Measurements from ENCODE around the gene ZNHIT2. TPM values are rescaled to one million over a fixed set of nuclear protein-coding genes. Genes with fewer than 3 reads are reported as not detected.
"Not testable (repeated sequence)": the region's sequence is repeated elsewhere in the genome, so short reads cannot be mapped to it uniquely, and the experiment has no call there.

The ZNHIT2 gene
- 1 to 10 TPM; 6.6 to 8.2 TPM for total RNA-seq
- long read RNA-seq, transcript ZNHIT2-201 (1 exons, 1,306 nt): major isoform, 10 of 10 reads
- long read RNA-seq, partial matches to known transcripts: 0 of 10 reads
- long read RNA-seq, other reads (novel, unspliced or antisense): 0 of 10 reads

DNA sequence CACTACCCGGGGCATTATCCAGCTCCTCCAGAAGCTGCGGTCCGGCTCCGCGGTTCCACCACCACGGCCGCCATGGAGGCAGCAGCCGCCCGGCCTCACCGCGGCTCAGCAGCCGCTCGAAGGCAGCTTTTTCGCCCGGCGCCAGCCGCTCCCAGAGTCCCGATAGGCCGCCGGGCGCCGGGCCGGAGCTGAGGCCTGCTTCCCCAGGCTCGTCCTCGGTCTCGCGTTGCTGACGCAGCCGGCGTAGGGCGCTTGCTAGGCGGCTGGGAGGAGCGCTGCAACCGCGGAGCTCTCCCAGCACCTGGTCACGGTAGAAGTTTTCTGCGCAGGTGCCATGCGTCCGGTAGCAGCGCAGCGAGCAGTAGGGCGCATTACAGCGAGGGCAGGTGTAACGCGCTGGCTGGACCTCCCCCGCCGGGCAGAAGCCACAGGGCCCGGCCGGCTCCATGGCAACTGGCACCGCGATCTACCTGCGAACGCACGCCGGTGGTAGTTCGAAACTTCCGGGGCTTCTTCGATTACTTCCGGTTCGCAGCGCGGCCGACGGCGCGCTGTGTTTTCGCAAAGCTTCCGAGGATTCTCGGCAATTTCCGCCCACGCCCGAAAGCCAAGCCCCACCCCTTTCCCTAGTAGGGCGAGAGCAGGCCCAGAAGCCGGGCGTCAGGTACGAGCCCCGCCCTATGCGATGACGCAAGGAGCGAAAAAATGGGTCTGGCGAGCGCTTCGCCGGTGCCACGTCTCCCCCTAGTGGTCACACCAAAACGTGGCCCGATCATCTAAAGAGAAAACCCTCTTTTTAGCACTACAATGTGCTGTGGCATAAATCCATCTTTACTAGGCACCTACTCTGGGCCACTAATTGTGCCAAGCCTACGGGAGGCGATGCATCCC, at the start of gene ZNHIT2:
ZNHIT2 (minus strand) TSS at position 496 of the 891 bp plus-strand sequence; CDS start at position 448, 48 bp downstream.
- peak; percentile 86 to 87 for ATAC-seq
- DNase-seq: peak; percentile 100
- intact Hi-C loops (cut with DNase I): loop anchor here in 1 of 2 donors (5.0 kb wide), 1 partner anchor 105 kb away; the partner anchor contains the start of gene ARL2

DNA sequence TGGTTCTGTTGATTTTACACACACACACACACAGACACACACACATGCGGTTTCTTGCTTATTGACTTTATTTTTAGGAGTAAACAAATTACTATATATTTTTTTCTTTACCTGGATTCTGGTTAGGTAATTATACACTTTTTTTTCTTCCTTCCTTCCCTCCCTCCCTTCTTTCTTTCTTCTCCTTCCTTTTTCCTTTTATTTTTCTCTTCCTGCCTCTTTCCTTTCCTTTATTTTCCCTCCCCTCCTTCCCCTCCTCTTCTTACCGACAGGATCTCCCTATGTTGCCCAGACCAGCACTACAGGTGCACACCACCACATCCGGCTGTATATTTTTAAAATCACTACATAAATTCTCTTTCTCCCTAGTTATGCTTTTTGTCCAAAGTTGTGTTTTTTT, 49.4 kb upstream of the ZNHIT2 start:
- intact Hi-C loops (cut with DNase I): no loop called here
- DNase-seq: no peak
- ATAC-seq: no peak

GRCh38 chr11:65165410-65166317, 48.2 kb upstream of the ZNHIT2 start:
- no peak for DNase-seq
- intact Hi-C loops (cut with DNase I): no loop called here
- no peak for ATAC-seq

DNA sequence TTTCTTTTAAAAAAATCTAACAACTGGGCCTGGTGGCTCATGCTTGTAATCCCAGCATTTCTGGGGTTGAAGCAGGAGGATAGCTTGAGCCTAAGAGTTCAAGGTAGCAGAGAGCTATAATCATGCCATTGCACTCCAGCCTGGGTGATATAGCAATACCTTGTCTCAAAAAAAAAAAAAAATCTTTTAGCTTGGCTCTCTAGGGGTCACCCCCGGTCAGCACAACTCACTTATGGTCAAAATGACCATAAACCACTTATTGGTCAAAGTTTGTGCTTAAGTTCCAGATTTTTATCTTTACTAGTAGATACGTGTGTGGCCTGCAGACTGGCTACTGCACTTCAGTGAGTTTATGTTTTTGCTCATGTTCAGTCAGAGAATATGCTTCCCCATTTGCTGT, 46.2 kb upstream of the ZNHIT2 start:
- intact Hi-C loops (cut with DNase I): no loop called here
- ATAC-seq (no peak), DNase-seq (no peak)

GRCh38 chr11:65160643-65161042, 43.1 kb upstream of the ZNHIT2 start:
- ATAC-seq (no peak), DNase-seq (no peak)
- intact Hi-C loops (cut with DNase I): no loop called here

GRCh38 chr11:65159012-65159411, 41.5 kb upstream of the ZNHIT2 start:
- ATAC-seq (no peak), DNase-seq (no peak)
- intact Hi-C loops (cut with DNase I): no loop called here

DNA sequence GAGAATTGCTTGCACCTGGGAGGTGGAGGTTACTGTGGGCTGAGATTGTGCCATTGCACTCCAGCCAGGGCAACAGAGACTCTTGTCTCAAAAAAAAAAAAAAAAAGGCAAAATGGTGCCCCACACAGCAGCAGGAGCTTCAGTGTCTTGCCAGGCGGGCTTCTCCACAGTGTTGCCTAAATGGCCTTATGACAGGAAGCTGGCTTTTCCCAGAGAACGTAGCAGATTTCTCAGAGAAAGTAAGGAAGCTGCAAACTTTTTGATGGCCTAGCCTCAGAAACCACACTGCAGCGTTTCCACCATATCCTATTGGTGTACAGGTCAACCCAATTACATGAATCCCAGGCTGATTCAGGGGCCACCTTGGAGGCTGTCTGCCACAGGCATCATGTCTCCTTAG, 39.8 kb upstream of the ZNHIT2 start:
- ATAC-seq: no peak
- intact Hi-C loops (cut with DNase I): no loop called here

DNA sequence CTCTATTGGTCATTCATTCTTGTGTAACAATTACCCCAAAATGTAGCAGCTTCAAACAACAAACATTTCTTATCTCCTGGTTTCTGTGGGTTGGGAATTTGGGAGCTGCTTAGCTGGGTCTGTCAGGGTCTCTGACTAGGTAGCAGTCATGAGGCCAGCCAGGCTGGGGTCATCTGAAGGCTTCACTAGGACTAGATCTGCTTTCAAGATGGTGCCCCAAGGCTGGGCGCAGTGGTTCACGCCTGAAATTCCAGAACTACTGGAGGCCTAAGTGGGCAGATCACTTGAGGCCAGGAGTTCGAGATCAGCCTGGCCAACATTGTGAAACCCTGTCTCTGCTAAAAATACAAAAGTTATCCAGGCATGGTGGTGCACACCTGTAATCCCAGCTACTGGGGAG, 39.4 kb upstream of the ZNHIT2 start:
- DNase-seq (no peak), ATAC-seq (no peak)
- intact Hi-C loops (cut with DNase I): no loop called here

More for the DNA sequence above, 39.8 kb upstream of the ZNHIT2 start:
- no peak for DNase-seq

DNA sequence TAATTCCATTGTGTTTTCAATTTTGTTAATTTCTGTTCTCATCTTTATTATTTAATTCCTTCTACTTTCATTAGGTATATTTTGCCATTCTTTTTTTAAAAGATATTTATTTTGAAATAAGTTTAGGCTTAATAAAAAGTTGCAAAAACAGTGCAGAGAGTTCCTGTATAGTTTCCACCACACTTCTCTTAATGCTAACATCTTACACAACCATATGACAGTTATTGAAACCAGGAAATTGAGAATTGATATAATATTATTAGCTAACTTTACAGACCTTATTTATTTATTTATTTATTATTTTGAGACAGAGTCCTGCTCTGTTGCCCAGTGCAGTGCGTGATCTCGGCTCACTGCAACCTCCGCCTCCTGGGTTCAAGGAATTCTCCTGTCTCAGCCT, 38.8 kb upstream of the ZNHIT2 start:
- intact Hi-C loops (cut with DNase I): no loop called here
- DNase-seq: no peak
- no peak for ATAC-seq

DNA sequence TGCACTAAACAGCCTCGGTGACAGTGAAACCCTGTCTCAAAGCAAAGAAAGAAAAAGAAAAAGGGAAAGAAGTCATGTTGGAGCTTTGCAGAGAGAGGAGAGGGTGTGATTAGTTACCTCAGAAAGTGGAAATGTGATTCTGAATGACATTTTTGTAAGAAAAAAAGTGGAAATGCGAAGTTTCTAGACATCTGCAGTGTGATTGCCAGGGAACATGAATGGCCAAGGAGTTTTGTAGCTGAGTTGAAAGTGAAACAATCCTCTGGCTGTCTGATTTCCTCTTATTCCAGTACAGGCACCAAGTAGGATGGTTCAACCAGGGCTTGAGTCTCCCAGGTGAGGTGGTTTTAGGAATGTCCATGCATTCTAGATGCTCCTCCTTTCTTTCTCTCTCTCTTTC, 34.6 kb upstream of the ZNHIT2 start:
- DNase-seq: no peak
- ATAC-seq: no peak
- intact Hi-C loops (cut with DNase I): no loop called here

DNA sequence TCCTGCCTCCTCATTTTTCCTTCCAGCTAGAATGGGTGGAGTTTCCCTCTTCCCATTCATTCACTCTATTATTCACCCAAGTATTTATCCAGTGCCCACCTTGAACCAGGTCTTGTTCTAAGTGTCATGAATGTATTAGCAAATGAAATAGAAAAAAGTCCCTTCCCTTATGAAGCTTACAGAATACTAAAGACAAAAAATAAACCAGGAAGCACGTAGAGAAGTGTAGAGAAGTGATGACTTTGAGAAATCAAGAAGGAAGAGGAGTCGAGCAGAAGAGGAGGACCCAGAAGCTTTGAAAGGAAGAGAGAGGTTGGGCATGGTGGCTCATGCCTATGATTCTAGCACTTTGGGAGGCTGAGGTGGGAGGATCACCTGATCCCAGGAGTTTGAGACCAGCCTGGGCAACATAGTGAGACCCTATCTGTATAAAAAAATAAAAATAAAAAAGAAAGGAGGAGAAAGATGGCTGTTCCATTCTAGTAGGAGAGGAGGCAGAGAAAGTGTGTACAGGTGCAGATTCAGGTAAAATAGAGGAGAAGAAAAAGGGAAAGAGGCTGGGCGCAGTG, 33.9 kb upstream of the ZNHIT2 start:
- ATAC-seq: no peak
- intact Hi-C loops (cut with DNase I): no loop called here

DNA sequence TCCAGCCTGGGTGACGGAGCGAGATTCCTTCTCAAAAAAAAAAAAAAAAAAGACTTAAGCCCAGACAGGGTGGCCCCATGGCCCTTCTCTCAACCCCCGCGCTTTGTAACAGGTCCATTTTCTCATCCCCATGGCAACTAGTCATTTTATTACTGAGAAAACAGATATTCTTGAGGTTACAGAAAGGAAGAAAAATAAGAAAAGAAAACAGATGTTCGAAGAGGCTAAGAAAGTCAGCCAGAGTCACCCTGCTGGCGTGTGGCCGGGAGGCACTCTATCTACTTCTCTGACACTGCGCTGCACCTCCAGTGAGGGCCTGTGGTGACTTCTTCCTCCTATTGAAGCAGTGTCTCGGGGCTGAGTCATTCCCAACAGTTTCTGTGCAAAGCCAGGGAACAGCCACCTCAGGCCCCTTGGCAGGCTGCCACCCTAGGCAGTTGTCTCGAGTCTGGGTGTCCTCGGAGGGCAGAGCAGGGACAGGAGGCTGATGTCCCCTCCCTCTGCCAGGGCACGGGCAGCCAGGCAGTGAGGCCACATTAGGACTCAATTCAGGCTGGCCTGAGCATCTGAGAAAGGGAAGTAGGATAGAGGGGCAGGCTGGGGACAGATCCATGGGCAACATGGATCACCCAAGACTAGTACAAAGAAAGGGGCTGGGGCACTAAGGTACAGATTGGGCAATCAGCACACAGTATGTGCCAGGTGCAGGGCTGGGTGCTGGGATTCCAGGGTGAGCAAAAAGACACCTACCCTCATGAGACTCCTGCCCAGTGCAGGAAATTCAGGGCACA, 33.2 kb upstream of the ZNHIT2 start:
- ATAC-seq (peak; percentile 92 to 97), DNase-seq (peak; percentile 89)
- intact Hi-C loops (cut with DNase I): no loop called here

More for the DNA sequence above, 33.9 kb upstream of the ZNHIT2 start:
- no peak for DNase-seq

DNA sequence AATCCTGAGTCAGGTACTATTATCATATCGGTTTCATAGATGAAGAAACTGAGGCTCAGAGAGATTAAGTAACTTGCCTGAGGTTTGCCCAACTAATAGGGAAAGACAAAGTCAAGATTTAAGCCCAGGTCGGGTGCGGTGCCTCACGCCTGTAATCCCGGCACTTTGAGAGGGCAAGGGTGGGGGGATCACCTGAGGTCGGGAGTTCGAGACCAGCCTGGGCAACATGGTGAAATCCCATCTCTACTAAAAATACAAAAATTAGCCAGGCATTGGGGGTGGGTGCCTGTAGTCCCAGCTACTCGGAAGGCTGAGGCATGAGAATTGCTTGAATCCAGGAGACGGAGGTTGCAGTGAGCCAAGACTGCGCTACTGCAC, 32.6 kb upstream of the ZNHIT2 start:
- ATAC-seq; DNase-seq; intact Hi-C loops (cut with DNase I): not testable (repeated sequence)

DNA sequence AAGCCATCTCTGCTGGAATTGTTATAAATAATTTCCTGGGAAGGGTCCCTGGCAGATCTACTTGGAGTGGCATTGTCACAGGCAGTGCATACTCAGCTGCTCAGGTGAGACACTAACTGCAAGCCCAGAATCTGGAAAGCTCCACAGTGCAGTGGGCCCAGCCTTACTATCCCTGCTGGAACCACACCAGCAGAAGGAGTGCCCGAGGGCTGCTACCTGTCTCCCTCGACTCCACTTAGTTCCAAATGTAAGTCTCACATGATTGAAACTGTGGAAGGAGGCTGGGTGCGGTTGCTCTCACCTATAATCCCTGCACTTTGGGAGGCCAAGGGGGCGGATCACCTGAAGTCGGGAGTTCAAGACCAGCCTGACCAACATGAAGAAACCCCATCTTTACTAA, 31.2 kb upstream of the ZNHIT2 start:
- DNase-seq (no peak), ATAC-seq (no peak)
- intact Hi-C loops (cut with DNase I): no loop called here

- intact Hi-C loops (cut with DNase I): no loop called here
- no peak for DNase-seq
- ATAC-seq: no peak
Measured at GRCh38 chr11:65147352-65148075, 30.0 kb upstream of the ZNHIT2 start.

- ATAC-seq: no peak
- DNase-seq: no peak
- intact Hi-C loops (cut with DNase I): loop anchor here in 1 of 2 donors (5.0 kb wide), 1 partner anchor 35 kb away; no protein-coding TSS in a partner anchor
Measured at GRCh38 chr11:65141896-65142494, 24.5 kb upstream of the ZNHIT2 start.

DNA sequence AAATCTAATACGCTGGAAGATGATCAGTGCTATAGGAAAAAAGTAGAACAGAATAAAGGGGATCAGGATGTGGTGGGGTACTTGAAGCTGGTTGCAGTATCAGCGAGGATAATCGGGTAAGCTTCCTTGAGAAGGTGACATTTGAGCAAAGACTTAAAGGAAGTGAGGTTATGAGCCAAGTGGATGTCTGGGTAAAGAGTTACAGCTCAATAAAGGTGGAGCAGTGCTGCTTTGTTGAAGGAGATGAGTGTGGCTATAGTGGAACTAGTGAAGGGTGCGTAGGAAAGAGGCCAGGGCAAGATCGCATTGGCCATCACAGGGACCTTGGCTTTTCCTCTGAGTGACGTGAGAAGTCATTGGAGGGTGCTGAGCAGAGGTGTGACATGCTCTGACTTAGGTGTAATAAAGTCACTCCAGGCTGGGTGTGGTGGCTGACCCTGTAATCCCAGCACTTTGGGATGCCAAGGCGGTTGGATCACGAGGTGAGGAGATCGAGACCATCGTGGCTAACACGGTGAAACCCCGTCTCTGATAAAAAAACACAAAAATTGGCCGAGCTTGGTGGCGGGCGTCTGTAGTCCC, 19.1 kb upstream of the ZNHIT2 start:
- intact Hi-C loops (cut with DNase I): no loop called here
- DNase-seq: no peak
- no peak for ATAC-seq
